Caco-2 (cell line): ENCODE results near the gene RYR1. TPM values are rescaled to one million over a fixed set of nuclear protein-coding genes. Genes with fewer than 3 reads are reported as not detected.

Experiments used
- BruUV-seq: library from RNA; stranded (reverse); fragments of 400-500 nt; replicated peaks from 2 replicates; lab custom pipeline; 2021; lab: Mats Ljungman, UMichigan
- CTCF ChIA-PET: fragments of 300-600 bp; sonication (Branson Sonifier 250); formaldehyde crosslinking; loops from one replicate; lab custom pipeline; 2022; ENCODE audit warnings: antibody characterized with exemption; lab: Charles Lee
- POLR2A ChIA-PET: fragments of 300-600 bp; sonication (Branson Sonifier 250); formaldehyde crosslinking; loops from one replicate; lab custom pipeline; 2022; ENCODE audit warnings: antibody characterized with exemption; lab: Charles Lee
- DNase-seq, 2 experiments: peaks; one replicate each; pipeline versions ENCODE4 v3.0.0 to v3.0.0-alpha.2; 2020 to 2022
- H3K27me3 ChIP-seq: replicated peaks from 2 replicates; pipeline ENCODE4 v1.6.0; 2011; ENCODE audit warnings: low read length; ENCODE audit not compliant: control insufficient read depth, insufficient read depth
- H3K36me3 ChIP-seq: 2 replicates; pipeline ENCODE4 v1.5.1; 2011; ENCODE audit warnings: low read length; ENCODE audit not compliant: control insufficient read depth, insufficient read depth
- H3K4me1 ChIP-seq: fragments of 250-450 bp; sonication (Bioruptor Pico); 2 replicates; pipeline ENCODE4 v1.5.1; 2020; ENCODE audit warnings: mild to moderate bottlenecking
- H3K4me3 ChIP-seq: 2 replicates; pipeline ENCODE4 v1.5.1; 2011; ENCODE audit warnings: low read depth, mild to moderate bottlenecking, control low read depth, low read length
- H3K9me3 ChIP-seq: fragments of 250-450 bp; sonication (Bioruptor Pico); 2 replicates; pipeline ENCODE4 v1.5.1; 2020; ENCODE audit warnings: mild to moderate bottlenecking, moderate library complexity
- H3K27ac Mint-ChIP-seq: one replicate; pipeline ENCODE4 v1.8.0; 2022; ENCODE audit warnings: mixed read lengths; ENCODE audit not compliant: unreplicated experiment
- H3K27me3 Mint-ChIP-seq: one replicate; pipeline ENCODE4 v1.8.0; 2022; ENCODE audit warnings: mixed read lengths; ENCODE audit not compliant: insufficient read depth, unreplicated experiment
- H3K36me3 Mint-ChIP-seq: one replicate; pipeline ENCODE4 v1.8.0; 2022; ENCODE audit warnings: mild to moderate bottlenecking, mixed read lengths; ENCODE audit not compliant: insufficient read depth, unreplicated experiment
- H3K4me1 Mint-ChIP-seq: one replicate; pipeline ENCODE4 v1.8.0; 2022; ENCODE audit warnings: low read depth, mixed read lengths; ENCODE audit not compliant: unreplicated experiment
- H3K4me3 Mint-ChIP-seq: one replicate; pipeline ENCODE4 v1.8.0; 2022; ENCODE audit warnings: mild to moderate bottlenecking, moderate library complexity, mixed read lengths; ENCODE audit not compliant: unreplicated experiment
- H3K9me3 Mint-ChIP-seq: one replicate; pipeline ENCODE4 v1.8.0; 2022; ENCODE audit warnings: mixed read lengths; ENCODE audit not compliant: unreplicated experiment
- CTCF ChIP-seq, 2 experiments: fragments of 200-600 bp in 1 of 2; IDR thresholded peaks; 1 replicate in 1 of 2; 2 replicates in 1 of 2; pipeline versions ENCODE4 v1.5.1 to v1.8.0; 2011 to 2022; ENCODE audit warnings: antibody characterized with exemption in 1 of 2, control low read depth in 1 of 2, inconsistent platforms in 1 of 2, low read depth in 1 of 2, low read length in 1 of 2, mild to moderate bottlenecking in 1 of 2, moderate library complexity in 1 of 2; ENCODE audit not compliant: insufficient read depth in 1 of 2, severe bottlenecking in 1 of 2, unreplicated experiment in 1 of 2
- intact Hi-C: fragments of 100-400 bp; cut with micrococcal nuclease; formaldehyde crosslinking; loops from one replicate; pipeline ENCODE4 v1.10.0; 2022; ENCODE audit not compliant: unreplicated experiment
- total RNA-seq: library from RNA; stranded (reverse); gene quantifications from 2 replicates; pipeline ENCODE4 v1.2.3, GENCODE V29; 2022

RYR1 gene
- total RNA-seq, 1 experiment from 2014 or later = 5.6 TPM

GRCh38 chr19:38386971-38387549, 46.4 kb upstream of the RYR1 start:
- ChIA-PET CTCF (interaction anchor here (1.7 to 2.2 kb wide), 2 partner anchors 13 to 16 kb away, joined by 19 to 39 read pairs; partner anchors contain the start of genes FAM98C and PSMD8), POLR2A (interaction anchor here (1.2 to 2.1 kb wide), 4 partner anchors 13 to 513 kb away, joined by 3 to 26 read pairs (median 14); partner anchors contain the start of genes FAM98C, NFKBIB, PSMD8 and SPINT2)
- TF ChIP-seq CTCF (IDR thresholded peaks at IDR 0.05; ENCODE audit: insufficient read depth in 1 of 2, low read depth in 1 of 2, low read length in 1 of 2, severe bottlenecking in 1 of 2, unreplicated experiment in 1 of 2) = no peak
- no peak for DNase-seq
- H3K4me1 Mint-ChIP-seq = peaks cover 13% of the 10 kb centered on the region
- H3K27me3 Mint-ChIP-seq = no peaks in the 10 kb centered on the region
- BruUV-seq = no TSS peak
- Histone ChIP-seq H3K9me3 (no peaks in the 10 kb centered on the region), H3K4me1 (peaks cover 18% of the 10 kb centered on the region; the same call in 1 of the 2 replicates), H3K4me3 (peak overlapping the region; percentile 60), H3K36me3 (peaks cover 7% of the 10 kb centered on the region), H3K27me3 (no peaks in the 10 kb centered on the region)
- intact Hi-C loops = loop anchor here (1.0 kb wide), 1 partner anchor 13 kb away; the partner anchor contains the start of gene PSMD8
- H3K4me3 Mint-ChIP-seq = peak overlapping the region; percentile 83
- H3K27ac Mint-ChIP-seq = peak overlapping the region; percentile 43
- peaks cover 50% of the 10 kb centered on the region for H3K36me3 Mint-ChIP-seq
- H3K9me3 Mint-ChIP-seq = no peaks in the 10 kb centered on the region

DNA sequence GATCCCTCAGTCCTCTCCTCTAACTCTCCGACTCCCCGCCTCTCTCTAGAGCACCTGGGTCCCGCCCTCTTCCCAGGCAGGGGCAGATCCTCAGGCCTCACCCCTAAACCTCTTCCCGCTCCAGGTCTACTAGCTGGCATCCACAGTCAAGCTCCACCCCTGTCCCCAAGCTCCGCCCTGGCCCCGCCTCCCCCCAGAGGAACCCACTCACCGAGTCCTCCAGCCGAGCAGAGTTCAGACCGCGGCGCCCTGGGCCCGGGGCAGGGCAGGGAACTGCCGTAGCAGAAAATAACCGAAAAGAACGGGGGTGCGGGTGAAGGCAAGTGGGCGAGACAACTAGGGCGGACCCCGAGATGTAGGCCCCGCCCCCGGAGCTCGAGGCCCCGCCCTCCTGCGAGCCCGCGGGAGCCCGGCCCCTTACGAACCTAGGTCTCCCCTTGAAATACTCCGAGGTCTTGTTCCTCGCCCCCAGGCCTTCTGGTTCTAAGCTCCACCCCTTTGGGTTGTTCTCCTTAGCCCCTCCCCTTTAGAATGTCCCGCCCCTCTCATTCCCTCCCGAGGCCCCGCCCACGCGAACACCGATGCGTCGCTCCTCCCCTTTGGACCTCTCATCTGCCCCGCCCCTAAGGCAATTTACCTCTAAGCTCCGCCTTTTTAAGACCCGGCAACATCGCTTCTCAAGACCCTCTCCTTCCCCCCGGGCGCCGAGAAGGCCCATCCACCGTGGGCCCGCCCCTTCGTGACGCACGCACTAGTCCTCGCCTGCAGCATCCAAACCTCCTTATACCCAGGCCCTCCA, 45.7 kb upstream of the RYR1 start, which contains the start of gene GGN:
GGN (minus strand) TSS at position 485 of the 799 bp plus-strand sequence. CDS start 773 bp downstream, outside the sequence.
- H3K4me3 Mint-ChIP-seq = peak within 1 kb of the TSS; percentile 83
- ChIA-PET POLR2A (interaction anchor here (0.5 to 2.1 kb wide), 10 partner anchors 13 to 890 kb away, joined by 3 to 26 read pairs (median 8); partner anchors contain the start of genes FAM98C, NFKBIB, PSMD8 and SPINT2), CTCF (interaction anchor here (0.6 to 2.2 kb wide), 8 partner anchors 10 to 543 kb away, joined by 3 to 39 read pairs (median 5); partner anchors contain the start of genes FAM98C, MRPS12 and PSMD8)
- Histone ChIP-seq H3K9me3 (no peaks in the 10 kb centered on the region), H3K4me1 (peaks cover 25% of the 10 kb centered on the region), H3K4me3 (peak within 1 kb of the TSS; percentile 60), H3K27me3 (no peaks in the 10 kb centered on the region), H3K36me3 (peaks cover 5% of the 10 kb centered on the region)
- BruUV-seq = no TSS peak
- H3K9me3 Mint-ChIP-seq = no peaks in the 10 kb centered on the region
- no peak for TF ChIP-seq CTCF (IDR thresholded peaks at IDR 0.05; ENCODE audit: insufficient read depth in 1 of 2, low read depth in 1 of 2, low read length in 1 of 2, severe bottlenecking in 1 of 2, unreplicated experiment in 1 of 2)
- peak; percentile 91 to 94 for DNase-seq
- no peaks in the 10 kb centered on the region for H3K27me3 Mint-ChIP-seq
- H3K4me1 Mint-ChIP-seq = peaks cover 18% of the 10 kb centered on the region
- H3K36me3 Mint-ChIP-seq = peaks cover 43% of the 10 kb centered on the region
- intact Hi-C loops = loop anchor here (1.0 kb wide), 2 partner anchors 13 to 15 kb away; partner anchors contain the start of gene PSMD8
- peak within 1 kb of the TSS; percentile 43 for H3K27ac Mint-ChIP-seq
